ENCODE results near the gene RHCE.
"Not testable (repeated sequence)": the region's sequence is repeated elsewhere in the genome, so short reads cannot be mapped to it uniquely, and the experiment has no call there.

RHCE gene

GRCh38 chr1:25432749-25433388 is 12.2 kb upstream of the RHCE start:
- no peak for DNase-seq (ENCODE audit: low read depth)

GRCh38 chr1:25431955-25432719 is 11.5 kb upstream of the RHCE start:
- no peak for DNase-seq (ENCODE audit: low read depth)

- no peak for DNase-seq (ENCODE audit: low read depth)
These were observed 10.6 kb upstream of the RHCE start for GRCh38 chr1:25430967-25431881.

GRCh38 chr1:25430073-25430966 is 9.7 kb upstream of the RHCE start, which contains the start of gene MACO1:
Gene MACO1, plus strand, starts transcription at chr1:25430897. Its CDS starts 202 bp downstream, at chr1:25431099.
- DNase-seq (ENCODE audit: low read depth): peak; percentile 92

GRCh38 chr1:25428475-25429166 is 8.0 kb upstream of the RHCE start:
- no peak for DNase-seq (ENCODE audit: low read depth)

- DNase-seq (ENCODE audit: low read depth): no peak
These were observed 7.1 kb upstream of the RHCE start for GRCh38 chr1:25427696-25428095.

GRCh38 chr1:25425098-25426085 is 4.8 kb upstream of the RHCE start:
- peak; percentile 56 for DNase-seq (ENCODE audit: low read depth)

GRCh38 chr1:25423206-25423605 is 2.6 kb upstream of the RHCE start:
- not testable (repeated sequence) for DNase-seq (ENCODE audit: low read depth)

GRCh38 chr1:25419339-25419738 is 1.3 kb downstream of the RHCE start:
- not testable (repeated sequence) for DNase-seq (ENCODE audit: low read depth)

- not testable (repeated sequence) for DNase-seq (ENCODE audit: low read depth)
These were observed 3.3 kb downstream of the RHCE start for GRCh38 chr1:25417280-25417679.

GRCh38 chr1:25414578-25414977 is 6.0 kb downstream of the RHCE start:
- not testable (repeated sequence) for DNase-seq (ENCODE audit: low read depth)

- DNase-seq (ENCODE audit: low read depth): not testable (repeated sequence)
These were observed 6.5 kb downstream of the RHCE start for GRCh38 chr1:25414157-25414556.

- DNase-seq (ENCODE audit: low read depth): not testable (repeated sequence)
These were observed 7.6 kb downstream of the RHCE start for GRCh38 chr1:25412872-25413623.

GRCh38 chr1:25409641-25410427 is 10.8 kb downstream of the RHCE start:
- DNase-seq (ENCODE audit: low read depth): not testable (repeated sequence)

- DNase-seq (ENCODE audit: low read depth): not testable (repeated sequence)
These were observed 14.8 kb downstream of the RHCE start for GRCh38 chr1:25405731-25406305.

- DNase-seq (ENCODE audit: low read depth): not testable (repeated sequence)
These were observed 17.4 kb downstream of the RHCE start for GRCh38 chr1:25402947-25403803.
